BLaER1 treated with 17β-estradiol and CSF1 and Interleukin-3, amounts not matched to agents 10 nM and 100 nM (cell line): ENCODE results near the gene DLG2.

Source experiments
- H3K27ac ChIP-seq, 11 experiments: shearing (Covaris generic); formaldehyde crosslinking; 2 replicates each; pipeline ENCODE4 v1.8.1; 2022
- H3K27me3 ChIP-seq, 11 experiments: shearing (Covaris generic); formaldehyde crosslinking; 2 replicates each; pipeline ENCODE4 v1.8.1; 2022
- H3K36me3 ChIP-seq, 11 experiments: shearing (Covaris generic); formaldehyde crosslinking; 2 replicates each; pipeline ENCODE4 v1.8.1; 2022
- H3K4me1 ChIP-seq, 10 experiments: shearing (Covaris generic); formaldehyde crosslinking; 2 replicates each; pipeline ENCODE4 v1.8.1; 2022
- H3K4me2 ChIP-seq, 11 experiments: shearing (Covaris generic); formaldehyde crosslinking; 2 replicates each; pipeline ENCODE4 v1.8.1; 2022
- H3K4me3 ChIP-seq, 10 experiments: shearing (Covaris generic); formaldehyde crosslinking; 2 replicates each; pipeline ENCODE4 v1.8.1; 2022
- H3K9ac ChIP-seq, 11 experiments: shearing (Covaris generic); formaldehyde crosslinking; 2 replicates each; pipeline ENCODE4 v1.8.1; 2022
- H3K9me3 ChIP-seq, 11 experiments: shearing (Covaris generic); formaldehyde crosslinking; replicated peaks in 1 of 11; 2 replicates each; pipeline ENCODE4 v1.8.1; 2022
- H4K20me1 ChIP-seq, 11 experiments: shearing (Covaris generic); formaldehyde crosslinking; 2 replicates each; pipeline ENCODE4 v1.8.1; 2022
- Cebpa-rat ChIP-seq, 11 experiments: shearing (Covaris generic); IDR thresholded peaks; 2 replicates each; pipeline ENCODE4 v1.8.1; 2022

The DLG2 gene

DNA sequence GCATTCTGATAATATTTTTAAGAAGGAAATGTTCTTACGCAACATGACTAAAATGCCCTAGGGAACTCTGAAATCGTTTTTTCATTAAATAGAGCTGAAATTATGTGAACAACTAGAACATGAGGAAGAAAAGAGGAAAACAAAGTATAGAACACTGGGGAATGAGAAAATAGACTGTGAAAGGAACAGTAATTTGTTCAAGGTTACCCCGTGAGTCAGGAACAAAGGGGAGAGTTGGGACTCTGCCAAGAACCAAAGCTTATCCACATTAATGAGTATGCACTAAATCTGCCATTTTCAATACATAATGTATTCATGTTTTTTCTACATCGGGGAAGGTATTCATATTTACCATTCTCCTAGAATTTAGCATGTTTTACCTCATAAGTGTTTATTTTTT is 1379.2 kb downstream of the DLG2 start:
- no peak overlapping the region for H3K4me2 ChIP-seq
- H3K27me3 ChIP-seq, result no peaks in the 10 kb centered on the region
- H3K9ac ChIP-seq, result no peak overlapping the region
- H3K36me3 ChIP-seq, result no peaks in the 10 kb centered on the region
- no peaks in the 10 kb centered on the region for H3K9me3 ChIP-seq
- no peak for TF ChIP-seq Cebpa-rat (IDR thresholded peaks at IDR 0.05)
- H4K20me1 ChIP-seq, result no peaks in the 10 kb centered on the region
- H3K4me3 ChIP-seq, result no peak overlapping the region
- H3K27ac ChIP-seq, result no peak overlapping the region
- H3K4me1 ChIP-seq, result peaks cover 0 to 8% (median 0%) of the 10 kb centered on the region in 10 experiments; a peak in 5 of 20 replicates

DNA sequence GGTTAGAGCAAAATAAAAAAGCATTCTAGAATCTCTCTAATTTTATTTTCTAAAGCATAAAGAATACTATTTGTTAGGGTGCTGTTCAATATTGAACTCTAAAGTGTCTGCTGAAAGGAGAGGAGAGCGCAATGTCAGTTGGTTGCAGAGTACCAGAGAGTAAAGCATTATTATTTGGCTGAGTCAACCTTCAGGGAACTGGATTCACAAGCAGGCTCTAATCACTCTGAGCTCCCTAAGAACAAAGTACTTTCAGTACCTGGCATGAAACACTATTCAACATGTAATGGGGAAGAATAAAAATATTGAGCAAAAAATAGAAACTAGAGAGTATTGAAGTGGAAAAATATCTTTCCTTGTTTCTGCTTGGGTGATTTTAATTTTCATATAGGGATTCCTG is 1380.0 kb downstream of the DLG2 start:
- Histone ChIP-seq H3K27ac (no peak overlapping the region), H3K4me1 (peaks cover 0 to 8% (median 0%) of the 10 kb centered on the region in 10 experiments; a peak in 5 of 20 replicates), H3K4me2 (no peak overlapping the region), H3K9ac (no peak overlapping the region), H4K20me1 (no peaks in the 10 kb centered on the region), H3K9me3 (no peaks in the 10 kb centered on the region), H3K27me3 (no peaks in the 10 kb centered on the region), H3K36me3 (no peaks in the 10 kb centered on the region), H3K4me3 (no peak overlapping the region)
- TF ChIP-seq Cebpa-rat (IDR thresholded peaks at IDR 0.05), result no peak

DNA sequence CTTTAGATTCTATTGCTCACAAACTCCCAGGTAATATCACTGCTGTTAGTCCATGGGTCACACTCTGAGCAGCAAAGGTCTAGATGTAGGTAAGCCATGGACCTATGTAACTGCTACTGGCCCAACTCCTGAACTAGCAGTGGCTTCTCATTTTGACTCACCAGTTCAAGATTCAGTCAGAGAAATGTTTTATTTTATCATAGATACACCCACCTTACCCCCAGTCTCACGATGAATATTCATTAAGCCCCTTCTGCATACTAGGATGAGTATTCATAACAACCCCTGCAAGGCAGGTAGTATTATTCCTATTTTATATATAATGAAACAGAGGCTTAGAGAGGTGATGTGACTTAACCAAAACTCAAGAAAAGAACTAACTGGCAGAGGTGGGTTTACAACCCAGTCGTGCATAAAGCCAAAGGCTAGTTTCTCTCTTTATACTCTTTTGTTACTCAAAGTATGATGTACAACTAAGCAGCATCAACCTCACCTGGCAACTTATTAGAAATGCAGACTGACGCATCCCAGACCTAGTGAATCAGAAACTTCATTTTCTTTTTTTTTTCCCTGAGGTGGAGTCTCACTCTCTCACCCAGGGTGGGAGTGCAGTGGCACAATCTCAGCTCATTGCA is 1383.4 kb downstream of the DLG2 start:
- Histone ChIP-seq H3K9ac (no peak overlapping the region), H3K27ac (no peak overlapping the region), H3K36me3 (no peaks in the 10 kb centered on the region), H3K4me3 (no peak overlapping the region), H4K20me1 (no peaks in the 10 kb centered on the region), H3K9me3 (no peaks in the 10 kb centered on the region), H3K4me2 (no peak overlapping the region), H3K27me3 (no peaks in the 10 kb centered on the region), H3K4me1 (no peaks in the 10 kb centered on the region; a peak in 1 of 20 replicates)
- no peak for TF ChIP-seq Cebpa-rat (IDR thresholded peaks at IDR 0.05)

DNA sequence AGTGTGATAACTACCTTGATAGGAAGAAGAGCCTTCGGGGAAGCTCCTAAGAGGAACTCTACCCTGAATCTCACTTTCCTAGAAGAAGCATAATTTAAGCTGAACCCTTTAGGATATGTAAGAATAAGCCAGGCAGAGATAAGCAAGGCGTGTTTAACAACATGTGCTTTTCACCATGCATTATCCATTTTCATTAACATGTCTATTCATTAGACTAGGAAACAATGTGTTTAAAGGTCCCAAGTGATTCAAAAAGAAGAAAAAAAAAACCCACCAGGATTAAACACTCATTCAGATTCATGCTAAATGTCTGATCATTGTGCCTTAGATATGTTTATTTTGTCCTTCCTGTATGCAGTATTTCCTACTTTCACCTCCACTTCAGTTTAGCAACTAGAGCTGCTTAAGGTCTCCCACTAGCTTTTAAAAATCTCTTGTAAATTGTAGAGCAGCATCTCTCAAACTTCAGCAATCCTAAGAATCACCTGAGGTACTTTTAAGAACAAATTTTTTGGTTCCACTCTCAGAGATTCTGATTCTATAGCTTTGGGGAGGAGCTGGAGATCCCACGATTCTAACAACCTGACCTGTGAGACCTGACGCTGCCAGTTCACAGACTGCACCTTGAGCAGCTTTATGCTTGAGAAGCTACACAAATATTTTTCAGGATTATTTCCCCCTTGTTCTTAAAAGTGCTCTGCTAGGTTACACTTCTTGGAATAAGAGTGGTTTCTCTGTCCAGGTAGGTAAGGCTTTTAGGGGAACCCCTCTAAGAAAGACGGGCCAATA is 1385.6 kb downstream of the DLG2 start:
- H3K9ac ChIP-seq, result no peak overlapping the region
- no peak for TF ChIP-seq Cebpa-rat (IDR thresholded peaks at IDR 0.05)
- no peaks in the 10 kb centered on the region for H3K9me3 ChIP-seq
- no peaks in the 10 kb centered on the region for H3K27me3 ChIP-seq
- no peak overlapping the region for H3K4me2 ChIP-seq
- no peak overlapping the region for H3K27ac ChIP-seq
- no peak overlapping the region for H3K4me3 ChIP-seq
- H3K4me1 ChIP-seq, result peaks cover 0 to 6% (median 0%) of the 10 kb centered on the region in 10 experiments; a peak in 2 of 20 replicates
- no peaks in the 10 kb centered on the region for H4K20me1 ChIP-seq
- H3K36me3 ChIP-seq, result no peaks in the 10 kb centered on the region

DNA sequence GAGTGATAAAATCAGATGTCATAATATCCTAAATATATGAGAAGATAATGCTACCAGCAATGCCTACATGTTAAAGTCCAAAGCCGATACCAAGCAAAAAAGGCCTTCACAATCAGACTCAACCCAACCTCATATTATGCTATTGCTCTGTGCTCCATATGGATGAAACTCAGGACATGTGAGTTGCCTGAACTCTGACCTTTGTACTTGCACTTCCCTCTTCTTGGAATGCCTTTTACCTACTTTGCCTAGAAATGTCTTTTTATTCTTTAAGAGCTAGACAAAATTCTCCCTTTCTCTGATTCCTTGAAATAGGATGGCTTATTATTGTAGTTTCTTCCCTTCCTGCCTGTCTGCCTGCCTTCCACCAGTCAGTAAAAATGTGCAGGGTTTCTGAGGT is 1386.3 kb downstream of the DLG2 start:
- H3K9ac ChIP-seq, result no peak overlapping the region
- H4K20me1 ChIP-seq, result no peaks in the 10 kb centered on the region
- H3K27me3 ChIP-seq, result no peaks in the 10 kb centered on the region
- TF ChIP-seq Cebpa-rat (IDR thresholded peaks at IDR 0.05), result no peak
- no peaks in the 10 kb centered on the region for H3K36me3 ChIP-seq
- no peak overlapping the region for H3K4me2 ChIP-seq
- H3K4me3 ChIP-seq, result no peak overlapping the region
- H3K27ac ChIP-seq, result no peak overlapping the region
- H3K4me1 ChIP-seq, result peaks cover 0 to 6% (median 0%) of the 10 kb centered on the region in 10 experiments; a peak in 2 of 20 replicates
- no peaks in the 10 kb centered on the region for H3K9me3 ChIP-seq

DNA sequence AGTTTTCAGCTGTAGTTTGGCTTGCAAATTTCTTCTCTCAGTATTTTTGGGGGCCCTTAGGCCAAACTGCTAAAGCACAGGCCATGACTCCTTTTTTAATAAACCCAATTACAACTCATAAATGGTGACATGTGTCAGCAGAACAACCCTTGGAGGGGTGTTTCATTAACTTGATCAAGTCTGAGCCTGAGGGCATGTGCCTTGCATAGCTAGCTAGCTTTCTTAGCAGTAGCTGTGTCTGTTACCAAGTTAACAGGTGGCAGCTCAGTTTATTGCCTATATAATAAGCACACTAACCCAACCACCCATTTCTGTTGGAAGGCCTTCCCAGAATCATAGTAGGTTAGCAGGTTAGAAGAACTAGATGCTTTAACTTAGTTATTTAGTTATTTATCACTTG is 1390.7 kb downstream of the DLG2 start:
- Histone ChIP-seq H3K4me1 (peaks cover 0 to 6% (median 0%) of the 10 kb centered on the region in 10 experiments; a peak in 2 of 20 replicates), H3K9me3 (no peaks in the 10 kb centered on the region), H3K27me3 (no peaks in the 10 kb centered on the region), H3K4me3 (no peak overlapping the region), H3K4me2 (no peak overlapping the region), H3K27ac (no peak overlapping the region), H3K36me3 (no peaks in the 10 kb centered on the region), H4K20me1 (no peaks in the 10 kb centered on the region), H3K9ac (no peak overlapping the region)
- TF ChIP-seq Cebpa-rat (IDR thresholded peaks at IDR 0.05), result no peak

DNA sequence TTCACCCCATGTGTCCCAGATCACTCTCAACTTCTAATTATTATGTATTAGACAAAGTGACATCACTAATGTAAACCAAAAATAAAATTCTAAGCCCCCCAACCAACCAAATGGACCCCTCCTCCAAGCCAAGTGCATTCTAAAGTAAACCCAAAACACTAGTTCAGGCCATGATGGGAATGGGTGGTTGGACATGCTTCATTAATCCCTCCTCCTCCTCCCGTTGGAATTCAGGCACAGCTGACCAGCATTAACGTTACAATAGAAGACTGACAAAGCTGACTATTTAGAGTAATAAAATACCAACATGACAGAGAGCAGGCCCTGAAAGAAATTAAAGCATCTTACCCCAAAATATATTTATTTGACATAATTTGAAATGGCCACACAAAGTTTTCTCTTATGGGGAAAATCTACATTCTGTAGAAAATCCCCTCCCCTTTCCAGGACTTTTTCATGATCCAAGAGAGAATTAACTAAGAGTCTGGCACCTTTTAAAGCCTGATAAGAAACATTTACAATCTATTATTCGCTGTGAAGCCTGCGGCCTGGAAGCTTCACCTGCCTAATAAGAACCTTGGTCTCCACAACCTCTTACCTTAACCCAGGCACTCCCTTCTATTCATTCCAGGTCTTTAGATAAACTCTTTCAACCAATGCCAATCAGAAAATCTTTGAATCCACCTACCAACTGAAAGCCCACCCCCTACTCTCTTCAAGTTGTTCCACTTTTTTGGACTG is 1392.5 kb downstream of the DLG2 start:
- Histone ChIP-seq H3K4me2 (no peak overlapping the region), H3K36me3 (no peaks in the 10 kb centered on the region), H3K4me1 (peaks cover 0 to 6% (median 0%) of the 10 kb centered on the region in 10 experiments; a peak in 2 of 20 replicates), H3K27me3 (no peaks in the 10 kb centered on the region), H4K20me1 (no peaks in the 10 kb centered on the region), H3K27ac (no peak overlapping the region), H3K4me3 (no peak overlapping the region), H3K9ac (no peak overlapping the region), H3K9me3 (no peaks in the 10 kb centered on the region)
- TF ChIP-seq Cebpa-rat (IDR thresholded peaks at IDR 0.05), result no peak

DNA sequence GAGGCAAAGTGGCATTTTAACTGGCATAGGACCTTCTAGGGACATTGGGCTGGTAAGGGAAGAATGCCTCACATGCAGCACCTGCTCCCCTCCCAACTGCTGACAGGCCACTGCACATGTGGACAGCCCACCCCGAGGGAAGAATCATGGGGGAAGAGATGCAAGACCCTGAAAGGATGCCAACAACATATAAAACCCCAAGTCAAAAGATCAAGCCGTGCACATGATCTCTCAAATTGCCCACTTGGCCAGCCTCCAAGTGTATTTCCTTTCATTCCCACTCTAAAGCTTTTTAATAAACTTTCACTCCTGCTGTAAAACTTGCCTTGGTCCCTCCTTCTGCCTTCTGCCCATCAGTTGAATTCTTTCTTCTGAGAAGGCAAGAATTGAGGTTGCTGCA is 1393.1 kb downstream of the DLG2 start:
- no peaks in the 10 kb centered on the region for H3K36me3 ChIP-seq
- H3K27me3 ChIP-seq, result no peaks in the 10 kb centered on the region
- no peak overlapping the region for H3K27ac ChIP-seq
- no peaks in the 10 kb centered on the region for H4K20me1 ChIP-seq
- H3K9me3 ChIP-seq, result no peaks in the 10 kb centered on the region
- H3K4me2 ChIP-seq, result no peak overlapping the region
- TF ChIP-seq Cebpa-rat (IDR thresholded peaks at IDR 0.05), result no peak
- H3K9ac ChIP-seq, result no peak overlapping the region
- H3K4me1 ChIP-seq, result peaks cover 0 to 6% (median 0%) of the 10 kb centered on the region in 10 experiments; a peak in 2 of 20 replicates
- no peak overlapping the region for H3K4me3 ChIP-seq

DNA sequence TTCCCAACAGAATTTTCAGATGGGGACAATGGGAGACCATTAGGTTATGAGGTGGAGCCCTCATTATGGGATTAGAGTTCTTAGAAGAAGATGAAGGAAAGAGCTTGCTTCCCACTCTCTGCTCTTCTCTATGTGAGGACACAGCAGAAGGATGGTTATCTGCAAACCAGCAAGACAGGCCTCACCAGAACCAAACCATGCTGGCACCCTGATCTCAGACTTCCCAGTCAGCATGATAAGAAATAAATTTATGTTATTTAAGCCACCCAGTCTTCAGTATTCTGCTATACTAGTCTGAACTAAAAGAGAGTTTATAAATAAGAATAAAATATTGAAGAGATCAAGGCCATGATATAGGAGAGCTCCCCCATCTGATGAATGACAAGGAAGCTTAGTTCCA is 1394.6 kb downstream of the DLG2 start:
- no peak overlapping the region for H3K27ac ChIP-seq
- H3K4me3 ChIP-seq, result no peak overlapping the region
- no peak overlapping the region for H3K9ac ChIP-seq
- TF ChIP-seq Cebpa-rat (IDR thresholded peaks at IDR 0.05), result no peak
- H3K27me3 ChIP-seq, result no peaks in the 10 kb centered on the region
- H3K4me1 ChIP-seq, result no peaks in the 10 kb centered on the region
- H4K20me1 ChIP-seq, result no peaks in the 10 kb centered on the region
- no peaks in the 10 kb centered on the region for H3K9me3 ChIP-seq
- H3K36me3 ChIP-seq, result no peaks in the 10 kb centered on the region
- H3K4me2 ChIP-seq, result no peak overlapping the region
